Lower leg skin (tissue), 3 donors: ENCODE measurements around the gene STUM.

Experiments
- POLR2A ChIP-seq, 2 donors: fragments of 450-650 bp; IDR thresholded peaks; one replicate each; pipeline ENCODE4 v1.6.1; 2016 to 2017; ENCODE audit warnings: antibody characterized with exemption in 2 of 2, mild to moderate bottlenecking in 1 of 2, moderate library complexity in 1 of 2
- TF ChIP-seq, protein P1 (sequence below), 3 donors: fragments of 450-650 bp; IDR thresholded peaks; one replicate each; pipeline ENCODE4 v1.5.1; 2016; ENCODE audit warnings: antibody characterized with exemption in 3 of 3, mild to moderate bottlenecking in 3 of 3, moderate library complexity in 2 of 3

DNA sequence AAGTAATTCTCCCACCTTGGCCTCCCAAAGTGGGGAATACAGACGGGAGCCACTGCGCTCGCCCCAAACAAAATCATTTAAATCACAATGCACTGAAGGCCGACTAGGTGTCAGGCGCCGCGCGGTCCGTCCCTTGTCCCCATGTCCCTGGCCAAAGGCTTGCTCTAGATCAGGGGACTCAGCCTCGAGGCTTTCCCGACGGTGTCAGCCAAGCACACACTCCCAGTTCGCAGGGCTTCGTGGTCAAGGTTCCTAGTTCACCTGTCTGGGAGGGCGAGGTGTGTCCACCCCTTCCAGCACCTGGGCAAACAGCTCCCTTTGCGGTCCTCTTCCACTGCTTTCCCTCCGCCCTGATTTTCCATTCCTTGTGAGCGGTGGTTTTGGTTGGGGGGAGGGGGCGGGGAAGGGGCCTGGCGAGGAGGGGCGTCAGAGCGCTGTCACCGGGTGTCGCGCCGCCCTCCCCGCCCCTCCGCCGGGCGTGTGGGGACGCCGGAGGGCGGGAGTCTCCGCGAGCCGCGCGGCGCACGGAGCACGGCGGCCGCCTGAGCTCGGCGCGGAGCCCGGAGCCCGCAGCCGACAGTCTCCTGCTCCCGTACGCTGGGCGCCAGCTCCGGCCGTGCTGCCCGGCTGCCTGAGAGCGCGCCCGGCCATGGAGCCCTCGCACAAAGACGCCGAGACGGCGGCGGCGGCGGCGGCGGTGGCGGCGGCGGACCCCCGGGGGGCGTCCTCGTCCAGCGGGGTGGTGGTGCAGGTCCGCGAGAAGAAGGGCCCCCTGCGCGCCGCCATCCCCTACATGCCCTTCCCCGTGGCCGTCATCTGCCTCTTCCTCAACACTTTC, at the start of gene STUM:
- no peak for TF ChIP-seq POLR2A (IDR thresholded peaks at IDR 0.05)
- TF ChIP-seq, protein P1, sequence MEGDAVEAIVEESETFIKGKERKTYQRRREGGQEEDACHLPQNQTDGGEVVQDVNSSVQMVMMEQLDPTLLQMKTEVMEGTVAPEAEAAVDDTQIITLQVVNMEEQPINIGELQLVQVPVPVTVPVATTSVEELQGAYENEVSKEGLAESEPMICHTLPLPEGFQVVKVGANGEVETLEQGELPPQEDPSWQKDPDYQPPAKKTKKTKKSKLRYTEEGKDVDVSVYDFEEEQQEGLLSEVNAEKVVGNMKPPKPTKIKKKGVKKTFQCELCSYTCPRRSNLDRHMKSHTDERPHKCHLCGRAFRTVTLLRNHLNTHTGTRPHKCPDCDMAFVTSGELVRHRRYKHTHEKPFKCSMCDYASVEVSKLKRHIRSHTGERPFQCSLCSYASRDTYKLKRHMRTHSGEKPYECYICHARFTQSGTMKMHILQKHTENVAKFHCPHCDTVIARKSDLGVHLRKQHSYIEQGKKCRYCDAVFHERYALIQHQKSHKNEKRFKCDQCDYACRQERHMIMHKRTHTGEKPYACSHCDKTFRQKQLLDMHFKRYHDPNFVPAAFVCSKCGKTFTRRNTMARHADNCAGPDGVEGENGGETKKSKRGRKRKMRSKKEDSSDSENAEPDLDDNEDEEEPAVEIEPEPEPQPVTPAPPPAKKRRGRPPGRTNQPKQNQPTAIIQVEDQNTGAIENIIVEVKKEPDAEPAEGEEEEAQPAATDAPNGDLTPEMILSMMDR (IDR thresholded peaks at IDR 0.05), result no peak
